GM23338 (cell line): ENCODE results near the gene AADAT. TPM values are rescaled to one million over a fixed set of nuclear protein-coding genes. Genes with fewer than 3 reads are reported as not detected.

Experiments
- ATAC-seq: fragments of 200-7000 bp; cut with Tn5 transposase; 3 replicates; pipeline ENCODE4 v1.9.1; 2020
- DNase-seq: peaks from one replicate; pipeline ENCODE4 v3.0.0-alpha.2; 2015; ENCODE audit warnings: low spot score
- H2AFZ ChIP-seq: fragments of 200-600 bp; sonication (generic); 2 replicates; pipeline ENCODE4 v1.8.0; 2016; ENCODE audit warnings: antibody characterized with exemption, mild to moderate bottlenecking, moderate library complexity
- H3F3A ChIP-seq: fragments of 200-600 bp; sonication (generic); replicated peaks from 2 replicates; pipeline ENCODE4 v1.8.0; 2017; ENCODE audit warnings: antibody characterized with exemption, mixed run types, low read depth
- H3K27ac ChIP-seq: fragments of 200-600 bp; sonication (generic); 2 replicates; pipeline ENCODE4 v1.6.1; 2016; ENCODE audit warnings: low read depth
- H3K27me3 ChIP-seq: fragments of 200-600 bp; sonication (generic); 2 replicates; pipeline ENCODE4 v1.8.0; 2016; ENCODE audit warnings: mild to moderate bottlenecking, mixed run types, moderate library complexity; ENCODE audit not compliant: insufficient read depth
- H3K36me3 ChIP-seq: fragments of 200-600 bp; sonication (generic); 2 replicates; pipeline ENCODE4 v1.8.0; 2016; ENCODE audit warnings: mild to moderate bottlenecking; ENCODE audit not compliant: insufficient read depth
- H3K4me1 ChIP-seq: fragments of 200-600 bp; sonication (generic); 2 replicates; pipeline ENCODE4 v1.8.0; 2016; ENCODE audit warnings: mild to moderate bottlenecking, moderate library complexity; ENCODE audit not compliant: insufficient read depth
- H3K4me2 ChIP-seq: fragments of 200-600 bp; sonication (generic); 2 replicates; pipeline ENCODE4 v1.7.1; 2017; ENCODE audit warnings: mixed run types
- H3K4me3 ChIP-seq: fragments of 200-600 bp; sonication (generic); 2 replicates; pipeline ENCODE4 v1.6.1; 2016; ENCODE audit warnings: mixed run types
- H3K79me2 ChIP-seq: fragments of 200-600 bp; sonication (generic); replicated peaks from 2 replicates; pipeline ENCODE4 v1.8.0; 2017; ENCODE audit warnings: mild to moderate bottlenecking; ENCODE audit not compliant: insufficient read depth
- H3K9me2 ChIP-seq: fragments of 200-600 bp; sonication (generic); 2 replicates; pipeline ENCODE4 v1.8.0; 2017; ENCODE audit not compliant: insufficient read depth
- H4K20me1 ChIP-seq: fragments of 200-600 bp; sonication (generic); replicated peaks from 2 replicates; pipeline ENCODE4 v1.8.0; 2017; ENCODE audit warnings: mild to moderate bottlenecking; ENCODE audit not compliant: insufficient read depth
- H3K27ac Mint-ChIP-seq: 2 replicates; pipeline ENCODE4 v1.8.0; 2020; ENCODE audit warnings: inconsistent platforms, mild to moderate bottlenecking, moderate library complexity, mixed read lengths
- H3K27me3 Mint-ChIP-seq: 3 replicates; pipeline ENCODE4 v1.8.0; 2022; ENCODE audit warnings: low read depth, mild to moderate bottlenecking, moderate library complexity, mixed read lengths, inconsistent platforms; ENCODE audit not compliant: insufficient read depth, poor library complexity
- H3K36me3 Mint-ChIP-seq: 3 replicates; pipeline ENCODE4 v1.8.0; 2021; ENCODE audit warnings: low read depth, mild to moderate bottlenecking, inconsistent platforms, moderate library complexity, mixed read lengths
- H3K4me1 Mint-ChIP-seq: 3 replicates; pipeline ENCODE4 v1.8.0; 2020; ENCODE audit warnings: mild to moderate bottlenecking, inconsistent platforms, mixed read lengths
- H3K4me3 Mint-ChIP-seq: 3 replicates; pipeline ENCODE4 v1.8.0; 2021; ENCODE audit warnings: moderate library complexity, mild to moderate bottlenecking, inconsistent platforms, mixed read lengths
- H3K9me3 Mint-ChIP-seq: 3 replicates; pipeline ENCODE4 v1.8.0; 2020; ENCODE audit warnings: moderate library complexity, mild to moderate bottlenecking, inconsistent platforms, mixed read lengths
- EZH2phosphoT487 ChIP-seq: fragments of 200-600 bp; sonication (generic); IDR thresholded peaks from one replicate; pipeline ENCODE4 v1.8.1; 2018; ENCODE audit warnings: antibody characterized with exemption; ENCODE audit not compliant: unreplicated experiment
- STAT1 ChIP-seq: IDR thresholded peaks from one replicate; pipeline ENCODE4 v1.6.1; 2016; ENCODE audit warnings: antibody characterized with exemption; ENCODE audit not compliant: unreplicated experiment
- ZNF331 ChIP-seq: fragments of 250-450 bp; sonication (Bioruptor Pico); IDR thresholded peaks from 2 replicates; pipeline ENCODE4 v1.5.0; 2020; ENCODE audit warnings: low read depth, mild to moderate bottlenecking, moderate library complexity
- ZNF462 ChIP-seq: fragments of 250-450 bp; sonication (Bioruptor Pico); IDR thresholded peaks from 2 replicates; pipeline ENCODE4 v1.5.0; 2020; ENCODE audit warnings: mild to moderate bottlenecking, moderate library complexity
- polyA plus RNA-seq: library from polyadenylated mRNA; unstranded; fragments of >200 nt; fragmentation: Nextera tagmentation; extraction: Ambion mirVana; gene quantifications from 2 replicates; pipeline ENCODE4 v1.2.1, GENCODE V29; 2016
- total RNA-seq: library from RNA; depleted of rRNA; stranded (reverse); fragments of >200 nt; shearing (Covaris generic); gene quantifications from 2 replicates; pipeline ENCODE4 v1.2.3, GENCODE V29; 2014
- TF ChIP-seq, protein P1 (sequence below): IDR thresholded peaks from one replicate; pipeline ENCODE4 v1.6.1; 2018; ENCODE audit warnings: antibody characterized with exemption; ENCODE audit not compliant: unreplicated experiment
- TF ChIP-seq, protein P2 (sequence below), 2 experiments: fragments of 200-600 bp in 1 of 2; sonication (generic) in 1 of 2; conservative IDR thresholded peaks; 2 replicates each; pipeline versions ENCODE4 v1.5.1 to v1.6.1; 2016 to 2017; ENCODE audit warnings: antibody characterized with exemption in 2 of 2, low read depth in 2 of 2, mild to moderate bottlenecking in 2 of 2, moderate library complexity in 1 of 2
- TF ChIP-seq, protein P3 (sequence below): IDR thresholded peaks from 2 replicates; pipeline ENCODE4 v1.6.1; 2016; ENCODE audit warnings: antibody characterized with exemption

Gene AADAT
- total and polyA plus RNA-seq, 2 experiments from 2014 or later, result 6.9 to 7.0 TPM

GRCh38 chr4:170093973-170094535 lies 4.3 kb upstream of the AADAT start:
- TF ChIP-seq, protein P1, sequence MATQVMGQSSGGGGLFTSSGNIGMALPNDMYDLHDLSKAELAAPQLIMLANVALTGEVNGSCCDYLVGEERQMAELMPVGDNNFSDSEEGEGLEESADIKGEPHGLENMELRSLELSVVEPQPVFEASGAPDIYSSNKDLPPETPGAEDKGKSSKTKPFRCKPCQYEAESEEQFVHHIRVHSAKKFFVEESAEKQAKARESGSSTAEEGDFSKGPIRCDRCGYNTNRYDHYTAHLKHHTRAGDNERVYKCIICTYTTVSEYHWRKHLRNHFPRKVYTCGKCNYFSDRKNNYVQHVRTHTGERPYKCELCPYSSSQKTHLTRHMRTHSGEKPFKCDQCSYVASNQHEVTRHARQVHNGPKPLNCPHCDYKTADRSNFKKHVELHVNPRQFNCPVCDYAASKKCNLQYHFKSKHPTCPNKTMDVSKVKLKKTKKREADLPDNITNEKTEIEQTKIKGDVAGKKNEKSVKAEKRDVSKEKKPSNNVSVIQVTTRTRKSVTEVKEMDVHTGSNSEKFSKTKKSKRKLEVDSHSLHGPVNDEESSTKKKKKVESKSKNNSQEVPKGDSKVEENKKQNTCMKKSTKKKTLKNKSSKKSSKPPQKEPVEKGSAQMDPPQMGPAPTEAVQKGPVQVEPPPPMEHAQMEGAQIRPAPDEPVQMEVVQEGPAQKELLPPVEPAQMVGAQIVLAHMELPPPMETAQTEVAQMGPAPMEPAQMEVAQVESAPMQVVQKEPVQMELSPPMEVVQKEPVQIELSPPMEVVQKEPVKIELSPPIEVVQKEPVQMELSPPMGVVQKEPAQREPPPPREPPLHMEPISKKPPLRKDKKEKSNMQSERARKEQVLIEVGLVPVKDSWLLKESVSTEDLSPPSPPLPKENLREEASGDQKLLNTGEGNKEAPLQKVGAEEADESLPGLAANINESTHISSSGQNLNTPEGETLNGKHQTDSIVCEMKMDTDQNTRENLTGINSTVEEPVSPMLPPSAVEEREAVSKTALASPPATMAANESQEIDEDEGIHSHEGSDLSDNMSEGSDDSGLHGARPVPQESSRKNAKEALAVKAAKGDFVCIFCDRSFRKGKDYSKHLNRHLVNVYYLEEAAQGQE, result no peak
- TF ChIP-seq ZNF462 (no peak), STAT1 (no peak), ZNF331 (CRISPR knock-in tag) (no peak), EZH2phosphoT487 (no peak)
- TF ChIP-seq, protein P2, sequence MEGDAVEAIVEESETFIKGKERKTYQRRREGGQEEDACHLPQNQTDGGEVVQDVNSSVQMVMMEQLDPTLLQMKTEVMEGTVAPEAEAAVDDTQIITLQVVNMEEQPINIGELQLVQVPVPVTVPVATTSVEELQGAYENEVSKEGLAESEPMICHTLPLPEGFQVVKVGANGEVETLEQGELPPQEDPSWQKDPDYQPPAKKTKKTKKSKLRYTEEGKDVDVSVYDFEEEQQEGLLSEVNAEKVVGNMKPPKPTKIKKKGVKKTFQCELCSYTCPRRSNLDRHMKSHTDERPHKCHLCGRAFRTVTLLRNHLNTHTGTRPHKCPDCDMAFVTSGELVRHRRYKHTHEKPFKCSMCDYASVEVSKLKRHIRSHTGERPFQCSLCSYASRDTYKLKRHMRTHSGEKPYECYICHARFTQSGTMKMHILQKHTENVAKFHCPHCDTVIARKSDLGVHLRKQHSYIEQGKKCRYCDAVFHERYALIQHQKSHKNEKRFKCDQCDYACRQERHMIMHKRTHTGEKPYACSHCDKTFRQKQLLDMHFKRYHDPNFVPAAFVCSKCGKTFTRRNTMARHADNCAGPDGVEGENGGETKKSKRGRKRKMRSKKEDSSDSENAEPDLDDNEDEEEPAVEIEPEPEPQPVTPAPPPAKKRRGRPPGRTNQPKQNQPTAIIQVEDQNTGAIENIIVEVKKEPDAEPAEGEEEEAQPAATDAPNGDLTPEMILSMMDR (conservative IDR thresholded peaks at IDR 0.05; ENCODE audit: low read depth in 2 of 2), result peak in 1 of 2 experiments; percentile 10; a peak in 1 of 4 replicates
- TF ChIP-seq, protein P3, sequence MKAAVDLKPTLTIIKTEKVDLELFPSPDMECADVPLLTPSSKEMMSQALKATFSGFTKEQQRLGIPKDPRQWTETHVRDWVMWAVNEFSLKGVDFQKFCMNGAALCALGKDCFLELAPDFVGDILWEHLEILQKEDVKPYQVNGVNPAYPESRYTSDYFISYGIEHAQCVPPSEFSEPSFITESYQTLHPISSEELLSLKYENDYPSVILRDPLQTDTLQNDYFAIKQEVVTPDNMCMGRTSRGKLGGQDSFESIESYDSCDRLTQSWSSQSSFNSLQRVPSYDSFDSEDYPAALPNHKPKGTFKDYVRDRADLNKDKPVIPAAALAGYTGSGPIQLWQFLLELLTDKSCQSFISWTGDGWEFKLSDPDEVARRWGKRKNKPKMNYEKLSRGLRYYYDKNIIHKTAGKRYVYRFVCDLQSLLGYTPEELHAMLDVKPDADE, result no peak
- H3K27me3 ChIP-seq, result peaks cover 32% of the 10 kb centered on the region
- Mint-ChIP-seq H3K4me3 (no peak overlapping the region), H3K36me3 (peaks cover 6% of the 10 kb centered on the region; the same call in 2 of the 3 replicates), H3K27me3 (peaks cover 7% of the 10 kb centered on the region), H3K27ac (no peak overlapping the region), H3K9me3 (peaks cover 23% of the 10 kb centered on the region), H3K4me1 (peaks cover 16% of the 10 kb centered on the region)
- no peaks in the 10 kb centered on the region for H3K79me2 ChIP-seq
- peaks cover 6% of the 10 kb centered on the region for H3K4me1 ChIP-seq
- no peaks in the 10 kb centered on the region for H3K9me2 ChIP-seq
- 0 out of 2 replicates have a peak, but pooled peaks cover 5% of the 10 kb centered on the region for H3K36me3 ChIP-seq
- peak overlapping the region; percentile 25; the same call in 1 of the 2 replicates for H2AFZ ChIP-seq
- no peak overlapping the region for H3K27ac ChIP-seq
- DNase-seq (no peak), ATAC-seq (no peak)
- no peak overlapping the region for H3K4me2 ChIP-seq
- no peaks in the 10 kb centered on the region for H3F3A ChIP-seq
- no peaks in the 10 kb centered on the region for H4K20me1 ChIP-seq
- no peak overlapping the region for H3K4me3 ChIP-seq
